HTR-8/SVneo (cell line): ENCODE results near the gene SNX1.
A peak's percentile ranks its signal among the peaks of the same experiment; 100 is the strongest.

ENCODE experiments used
- DNase-seq: peaks from one replicate; pipeline ENCODE4 v3.0.0; 2011; ENCODE audit warnings: low spot score, mixed read lengths; ENCODE audit not compliant: insufficient read length
- FAIRE-seq: peaks from 2 replicates; lab custom pipeline; 2011; peaks lifted over from hg19 to GRCh38; lab: Jason Lieb, UNC

SNX1 gene

GRCh38 chr15:64144192-64144564, 48.4 kb downstream of the SNX1 start:
- FAIRE-seq (no peak), DNase-seq (no peak)

GRCh38 chr15:64144565-64145281, 48.9 kb downstream of the SNX1 start:
- FAIRE-seq = no peak
- no peak for DNase-seq

- no peak for DNase-seq
- FAIRE-seq = no peak
Observed at GRCh38 chr15:64146041-64146440, 50.3 kb downstream of the SNX1 start.

GRCh38 chr15:64146520-64146884, 50.7 kb downstream of the SNX1 start:
- no peak for FAIRE-seq

GRCh38 chr15:64146885-64147681, 51.3 kb downstream of the SNX1 start:
- no peak for FAIRE-seq
- DNase-seq = no peak

More at GRCh38 chr15:64146520-64146884, 50.7 kb downstream of the SNX1 start:
- no peak for DNase-seq

GRCh38 chr15:64148168-64148567, 52.4 kb downstream of the SNX1 start:
- FAIRE-seq = no peak
- DNase-seq = no peak

- FAIRE-seq = no peak
- DNase-seq = no peak
Observed at GRCh38 chr15:64148581-64148980, 52.8 kb downstream of the SNX1 start.

GRCh38 chr15:64149424-64149823, 53.6 kb downstream of the SNX1 start:
- DNase-seq (no peak), FAIRE-seq (no peak)

- no peak for FAIRE-seq
- DNase-seq = no peak
Observed at GRCh38 chr15:64149893-64150578, 54.3 kb downstream of the SNX1 start.

- no peak for DNase-seq
- no peak for FAIRE-seq
Observed at GRCh38 chr15:64151727-64152506, 56.1 kb downstream of the SNX1 start, which contains the start of gene SNX22. Gene SNX22 (plus strand): TSS chr15:64151731. CDS start chr15:64151776, 45 bp downstream.

GRCh38 chr15:64152507-64153387, 57.0 kb downstream of the SNX1 start:
- FAIRE-seq (no peak), DNase-seq (no peak)

GRCh38 chr15:64153480-64154367, 57.9 kb downstream of the SNX1 start:
- FAIRE-seq = peak; percentile 49
- DNase-seq = peak; percentile 92

- DNase-seq = no peak
- no peak for FAIRE-seq
Observed at GRCh38 chr15:64155802-64156651, 60.2 kb downstream of the SNX1 start.

GRCh38 chr15:64156652-64157331, 61.0 kb downstream of the SNX1 start:
- DNase-seq (no peak), FAIRE-seq (no peak)

GRCh38 chr15:64157599-64158125, 61.9 kb downstream of the SNX1 start:
- FAIRE-seq (no peak), DNase-seq (no peak)

- FAIRE-seq (no peak), DNase-seq (no peak)
Observed at GRCh38 chr15:64158363-64159134, 62.8 kb downstream of the SNX1 start.
